ENCODE measurements around the gene LRSAM1.

GRCh38 chr9:127535834-127536233 is 84.5 kb downstream of the LRSAM1 start:
- TF ChIP-seq CTCF (IDR thresholded peaks at IDR 0.05) = no peak
- TF ChIP-seq POLR2AphosphoS5 (IDR thresholded peaks at IDR 0.05) = no peak
- no peak for TF ChIP-seq EP300 (IDR thresholded peaks at IDR 0.05)

All from gastroesophageal sphincter (tissue), 3 donors.